ENCODE data around the gene MOGAT3.

DNA sequence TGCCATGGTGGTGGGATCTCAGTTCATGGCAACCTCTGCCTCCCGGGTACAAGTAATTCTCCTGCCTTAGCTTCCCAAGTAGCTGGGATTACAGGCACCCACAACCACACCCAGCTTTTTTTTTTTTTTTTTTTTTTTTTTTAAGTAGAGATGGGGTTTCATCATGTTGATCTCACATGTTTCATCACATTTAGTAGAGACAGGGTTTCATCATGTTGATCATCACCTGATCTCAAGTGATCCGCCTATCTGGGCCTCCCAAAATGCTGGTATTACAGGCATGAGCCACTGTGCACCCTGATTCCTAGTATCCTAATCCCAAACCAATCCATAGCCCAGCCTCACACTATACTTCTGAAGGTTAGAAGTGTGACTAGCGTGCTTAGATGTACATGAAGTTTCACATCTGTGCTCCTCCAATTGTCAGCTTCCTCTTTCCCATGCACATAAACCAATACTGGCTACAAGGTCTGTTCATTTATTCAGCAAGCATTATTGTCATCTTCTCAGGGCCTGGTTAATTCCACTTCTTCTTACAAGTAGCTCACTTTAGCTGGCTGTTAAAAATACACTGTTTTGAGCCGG, 13.9 kb downstream of the MOGAT3 start:
- TF ChIP-seq, protein P1, sequence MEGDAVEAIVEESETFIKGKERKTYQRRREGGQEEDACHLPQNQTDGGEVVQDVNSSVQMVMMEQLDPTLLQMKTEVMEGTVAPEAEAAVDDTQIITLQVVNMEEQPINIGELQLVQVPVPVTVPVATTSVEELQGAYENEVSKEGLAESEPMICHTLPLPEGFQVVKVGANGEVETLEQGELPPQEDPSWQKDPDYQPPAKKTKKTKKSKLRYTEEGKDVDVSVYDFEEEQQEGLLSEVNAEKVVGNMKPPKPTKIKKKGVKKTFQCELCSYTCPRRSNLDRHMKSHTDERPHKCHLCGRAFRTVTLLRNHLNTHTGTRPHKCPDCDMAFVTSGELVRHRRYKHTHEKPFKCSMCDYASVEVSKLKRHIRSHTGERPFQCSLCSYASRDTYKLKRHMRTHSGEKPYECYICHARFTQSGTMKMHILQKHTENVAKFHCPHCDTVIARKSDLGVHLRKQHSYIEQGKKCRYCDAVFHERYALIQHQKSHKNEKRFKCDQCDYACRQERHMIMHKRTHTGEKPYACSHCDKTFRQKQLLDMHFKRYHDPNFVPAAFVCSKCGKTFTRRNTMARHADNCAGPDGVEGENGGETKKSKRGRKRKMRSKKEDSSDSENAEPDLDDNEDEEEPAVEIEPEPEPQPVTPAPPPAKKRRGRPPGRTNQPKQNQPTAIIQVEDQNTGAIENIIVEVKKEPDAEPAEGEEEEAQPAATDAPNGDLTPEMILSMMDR (IDR thresholded peaks at IDR 0.05) = no peak
- TF ChIP-seq POLR2A (IDR thresholded peaks at IDR 0.05) = no peak

All from uterus (tissue), 2 donors.